ENCODE measurements around the gene RELL1.
"Not testable (repeated sequence)": the region's sequence is repeated elsewhere in the genome, so short reads cannot be mapped to it uniquely, and the experiment has no call there.

Gene RELL1

DNA sequence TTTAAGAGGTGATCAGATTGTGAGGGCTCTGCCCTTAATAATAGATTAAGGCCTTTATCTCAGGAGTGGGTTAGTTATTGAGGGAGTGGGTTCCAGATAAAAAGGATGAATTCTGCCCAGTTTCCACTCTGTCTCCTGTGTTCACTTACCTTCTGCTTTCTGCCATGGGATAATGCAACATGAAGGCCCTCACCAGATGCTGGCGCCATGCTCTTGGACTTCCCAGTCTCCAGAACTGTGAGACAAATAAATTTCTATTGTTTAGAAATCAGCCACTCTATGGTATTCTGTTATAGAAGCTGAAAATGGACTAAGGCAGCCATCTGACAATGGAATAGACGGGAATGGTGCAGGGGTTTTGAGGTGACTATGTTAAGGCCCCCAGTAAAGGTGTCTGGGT lies 6.9 kb upstream of the RELL1 start:
- DNase-seq (ENCODE audit: low read depth), result no peak

DNA sequence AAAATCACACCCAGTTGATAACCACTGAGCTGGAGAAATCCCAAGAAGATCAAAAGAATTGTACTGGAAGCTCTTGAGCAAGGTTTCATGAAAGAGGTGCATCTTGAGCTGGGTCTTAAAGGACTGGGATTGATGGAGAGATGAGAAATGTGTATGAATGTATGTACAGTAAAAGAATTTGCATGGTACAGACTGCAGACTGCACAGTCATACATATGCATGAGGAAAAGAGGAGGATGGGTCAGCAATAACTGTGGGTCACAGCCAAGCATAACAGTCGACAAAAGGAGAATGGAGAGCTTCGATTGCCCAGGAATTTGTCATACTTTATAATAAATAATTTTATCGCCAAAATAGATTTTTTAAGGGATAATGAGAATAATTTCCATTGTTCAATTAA lies 4.8 kb upstream of the RELL1 start:
- no peak for DNase-seq (ENCODE audit: low read depth)

DNA sequence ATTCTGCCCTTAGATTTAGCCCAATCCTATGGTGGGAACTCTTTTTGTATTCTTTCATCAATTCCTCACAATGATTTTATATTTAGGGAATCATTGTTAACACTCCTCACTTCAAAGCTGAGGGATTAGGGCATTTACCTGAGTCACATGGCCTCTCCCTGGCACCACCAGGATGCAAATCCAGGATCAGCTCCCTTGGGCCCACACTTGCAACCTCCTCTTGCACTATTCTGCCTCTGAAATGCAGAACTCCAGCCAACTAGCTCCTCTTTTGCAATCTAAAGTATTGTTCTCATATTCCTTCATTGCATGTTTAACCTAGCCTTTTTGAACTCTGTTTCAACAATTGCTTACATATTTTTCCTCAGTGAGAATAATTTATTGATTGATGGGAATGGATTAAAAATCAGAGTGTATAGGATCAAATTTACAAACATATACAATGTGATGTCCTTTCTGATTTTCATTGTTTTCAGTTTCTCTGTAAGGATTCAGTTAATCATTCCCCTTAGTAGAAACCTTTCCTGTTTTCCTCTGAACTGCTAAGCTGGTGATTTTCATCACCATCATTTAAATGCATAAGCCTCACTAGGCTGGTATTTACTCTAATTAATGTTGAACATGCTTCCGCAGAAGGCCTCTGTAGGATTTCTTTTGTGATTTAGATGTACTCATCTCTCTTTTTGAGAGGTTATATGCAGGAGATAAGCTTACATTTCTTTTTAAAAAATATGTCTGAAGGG lies 3.3 kb upstream of the RELL1 start:
- no peak for DNase-seq (ENCODE audit: low read depth)

DNA sequence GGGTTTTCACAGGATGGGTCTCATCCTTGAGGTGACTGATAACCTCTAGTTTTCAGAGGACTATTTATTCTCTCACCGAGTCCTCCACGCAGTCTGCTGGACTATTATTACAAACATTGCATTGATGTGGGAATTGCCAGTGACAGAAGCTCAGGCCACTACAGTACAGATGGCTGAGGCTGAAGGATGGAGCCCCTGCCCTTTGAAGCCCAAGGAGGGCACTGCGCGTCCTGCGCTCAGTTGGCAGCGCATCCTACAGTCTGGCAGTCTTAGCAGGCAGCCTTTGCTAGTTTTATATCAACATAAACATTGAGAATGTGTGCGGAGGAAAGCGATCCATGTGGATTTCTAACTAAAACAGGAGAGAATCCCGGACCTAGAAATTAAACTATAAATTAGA lies 1.5 kb upstream of the RELL1 start:
- DNase-seq (ENCODE audit: low read depth), result no peak

DNA sequence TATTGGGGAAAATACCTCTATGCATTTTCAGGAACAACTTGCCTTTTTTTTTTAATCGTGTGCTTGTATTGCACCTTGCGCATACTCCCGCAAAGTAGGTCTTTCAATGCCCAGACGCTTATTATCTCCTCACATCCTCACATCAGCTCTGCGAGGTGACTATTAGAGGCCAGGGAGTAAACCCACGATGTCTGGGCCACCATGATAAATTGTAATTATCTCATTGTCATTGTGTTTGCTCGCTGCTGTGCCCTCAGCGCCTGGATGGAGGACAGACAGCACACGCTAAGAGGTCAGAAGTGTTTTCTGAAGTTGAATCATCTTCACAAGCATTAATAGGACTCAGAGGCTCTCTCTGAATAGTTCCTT lies 1.0 kb upstream of the RELL1 start:
- no peak for DNase-seq (ENCODE audit: low read depth)

DNA sequence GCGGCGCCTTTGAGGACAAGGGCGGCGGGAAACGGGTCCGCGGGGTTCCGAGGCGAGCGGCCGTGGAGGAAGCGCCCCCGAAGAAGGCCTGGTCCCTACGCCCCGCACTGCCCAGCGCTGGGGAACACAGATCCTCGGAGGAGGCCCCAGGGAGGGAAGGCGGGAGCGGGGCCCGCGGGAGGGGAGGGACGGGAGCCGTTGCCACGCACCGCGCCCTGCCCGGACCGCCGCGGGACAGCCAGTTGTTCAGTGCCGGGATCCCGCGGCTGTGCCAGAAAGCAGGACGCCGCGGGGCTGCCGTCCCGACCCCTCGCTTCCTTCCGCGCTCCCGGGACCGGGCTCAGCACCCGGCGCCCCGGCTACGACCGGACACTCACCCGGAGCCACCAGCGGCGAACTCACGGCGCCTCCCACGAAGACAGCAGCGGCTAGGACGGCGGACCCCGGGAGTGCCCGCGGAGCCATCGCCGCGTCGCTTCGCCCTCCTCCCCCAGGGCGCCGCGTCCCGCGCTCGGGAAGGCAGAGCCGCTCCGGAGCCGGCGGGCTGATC lies 278 bp downstream of the RELL1 start:
- peak; percentile 40 for DNase-seq (ENCODE audit: low read depth)

DNA sequence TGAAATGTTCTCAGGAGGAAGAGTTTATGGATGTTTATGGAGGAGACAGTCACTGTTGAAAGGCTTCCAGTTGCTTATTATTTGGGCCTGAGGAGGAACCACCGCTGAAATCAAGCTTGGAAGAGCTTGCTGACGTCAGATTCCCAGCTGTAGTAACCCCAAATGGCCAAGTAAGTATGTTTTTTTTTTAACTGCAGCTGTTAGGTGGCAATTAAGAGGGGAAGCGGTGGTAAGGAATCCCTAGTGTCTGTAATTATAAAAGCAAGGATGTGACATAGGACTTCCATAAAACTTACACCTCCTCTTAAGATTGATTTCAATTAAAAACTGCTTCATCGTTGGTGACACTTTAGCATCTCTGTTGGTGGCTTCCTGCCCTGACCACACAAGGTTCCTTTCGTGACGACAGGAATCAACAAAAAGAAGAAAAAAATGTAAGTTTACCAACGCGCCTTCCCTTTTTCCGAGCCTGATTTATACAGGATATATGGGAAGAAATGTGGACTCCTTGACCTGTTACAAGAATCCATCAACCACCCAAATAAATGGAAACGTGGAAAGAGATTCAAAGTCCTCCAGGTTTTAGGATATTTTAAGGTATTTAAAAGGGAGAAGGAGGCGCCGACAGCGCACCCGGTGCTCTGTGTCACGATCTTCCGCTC lies 884 bp downstream of the RELL1 start:
- DNase-seq (ENCODE audit: low read depth), result no peak

DNA sequence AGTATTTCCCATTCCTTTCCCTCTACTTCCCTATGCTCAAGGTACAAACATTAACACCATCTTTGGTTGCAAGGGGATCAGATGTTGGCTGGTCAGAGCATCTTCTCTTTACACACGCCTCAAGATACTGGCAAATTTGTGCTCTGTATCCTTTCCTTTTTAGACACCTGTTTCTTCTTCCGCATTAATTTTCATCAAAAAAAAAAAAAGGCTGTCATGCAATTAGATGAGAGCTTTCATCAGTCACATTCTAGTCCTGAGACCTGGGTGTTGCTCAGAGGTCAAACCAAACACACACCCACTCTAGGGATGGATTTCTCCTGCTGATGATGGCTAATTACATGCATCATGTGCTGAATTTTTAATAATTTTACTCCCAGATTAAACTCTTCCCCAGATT lies 2.0 kb downstream of the RELL1 start:
- no peak for DNase-seq (ENCODE audit: low read depth)

DNA sequence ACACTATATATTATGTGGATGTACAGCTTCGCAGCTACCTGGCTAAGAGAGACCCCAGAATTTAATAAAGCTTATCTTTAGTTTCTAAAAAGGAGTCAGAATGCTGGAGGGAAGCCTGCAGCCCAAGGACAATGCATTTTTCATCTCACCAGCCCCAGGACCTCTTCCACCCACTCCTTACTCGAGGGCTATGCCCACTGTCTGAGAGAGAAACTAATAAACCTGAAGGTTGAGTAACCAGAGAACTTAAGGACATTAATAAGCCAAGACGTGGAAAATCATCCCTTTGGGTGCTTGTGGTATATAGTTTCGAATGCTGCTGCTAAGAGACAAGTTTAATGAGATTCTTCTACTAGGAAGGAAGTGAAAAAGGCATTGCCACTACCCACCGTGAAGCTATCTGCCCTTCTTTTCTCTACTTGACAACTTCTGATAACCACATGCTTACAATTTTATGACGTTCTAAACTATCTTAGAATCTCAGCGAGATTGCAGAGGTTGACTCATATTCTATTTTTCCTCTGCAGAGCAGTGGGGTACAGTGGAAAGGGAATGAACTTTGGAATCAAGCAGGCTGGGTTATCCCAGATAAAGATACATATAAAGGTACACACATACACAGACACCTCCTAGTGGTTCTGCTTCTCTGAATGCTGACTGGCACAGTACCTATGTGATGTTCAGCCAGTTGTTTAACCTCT lies 3.3 kb downstream of the RELL1 start:
- DNase-seq (ENCODE audit: low read depth), result no peak

DNA sequence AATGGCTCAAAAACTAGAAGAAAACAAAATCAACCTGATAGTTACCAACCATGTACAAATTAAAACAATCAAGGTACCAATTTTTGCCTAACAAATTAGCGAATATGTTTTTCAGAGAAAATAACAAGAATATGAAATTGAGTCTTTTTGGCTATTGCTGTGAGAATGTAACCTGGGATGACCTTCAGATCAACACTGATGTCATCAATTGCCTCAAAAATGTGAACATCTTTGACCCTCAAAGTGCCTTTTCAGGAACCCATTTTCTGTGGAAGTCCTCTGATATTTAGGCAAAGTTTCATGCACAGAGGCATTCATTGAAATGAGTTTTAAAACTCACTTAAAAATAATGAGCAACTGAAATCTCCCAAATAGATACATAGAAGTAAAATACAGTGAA lies 6.1 kb downstream of the RELL1 start:
- DNase-seq (ENCODE audit: low read depth), result no peak

DNA sequence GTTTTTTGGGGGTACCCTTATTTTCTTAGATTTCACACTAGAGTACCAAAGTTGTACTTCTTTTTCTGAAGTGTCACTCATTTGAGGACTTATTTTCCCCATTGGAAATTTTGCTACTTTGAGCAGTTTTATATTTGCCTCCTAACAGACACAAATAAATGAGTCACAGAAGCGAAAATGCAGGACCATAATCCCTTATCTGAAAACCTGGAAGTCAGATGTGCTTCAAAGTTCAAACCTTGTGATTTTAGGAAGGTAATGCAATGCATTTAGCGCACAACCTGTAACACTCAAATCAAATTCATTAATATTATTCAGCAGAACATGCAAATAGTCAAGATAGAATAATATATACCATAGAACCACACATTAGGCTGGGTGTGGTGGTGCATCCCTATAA lies 6.9 kb downstream of the RELL1 start:
- no peak for DNase-seq (ENCODE audit: low read depth)

DNA sequence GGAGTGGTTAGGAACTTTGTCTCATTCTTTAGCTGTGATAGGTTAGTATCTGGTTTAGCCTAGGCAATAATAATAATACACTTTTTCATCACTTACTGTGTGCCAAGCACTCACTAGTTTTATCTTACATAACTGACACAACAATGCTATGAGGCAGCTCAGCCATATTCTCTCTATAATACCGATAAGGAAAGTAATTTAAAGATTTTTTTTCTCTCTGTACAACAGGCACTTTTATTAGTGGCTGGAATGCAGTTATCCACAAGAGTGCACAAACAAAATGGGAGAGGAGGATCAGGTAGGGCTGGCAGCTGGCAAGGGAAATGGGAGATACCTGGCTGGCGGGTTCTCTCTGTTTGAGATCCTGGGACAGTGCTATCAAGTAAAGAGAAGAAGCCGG lies 7.6 kb downstream of the RELL1 start:
- DNase-seq (ENCODE audit: low read depth), result no peak

DNA sequence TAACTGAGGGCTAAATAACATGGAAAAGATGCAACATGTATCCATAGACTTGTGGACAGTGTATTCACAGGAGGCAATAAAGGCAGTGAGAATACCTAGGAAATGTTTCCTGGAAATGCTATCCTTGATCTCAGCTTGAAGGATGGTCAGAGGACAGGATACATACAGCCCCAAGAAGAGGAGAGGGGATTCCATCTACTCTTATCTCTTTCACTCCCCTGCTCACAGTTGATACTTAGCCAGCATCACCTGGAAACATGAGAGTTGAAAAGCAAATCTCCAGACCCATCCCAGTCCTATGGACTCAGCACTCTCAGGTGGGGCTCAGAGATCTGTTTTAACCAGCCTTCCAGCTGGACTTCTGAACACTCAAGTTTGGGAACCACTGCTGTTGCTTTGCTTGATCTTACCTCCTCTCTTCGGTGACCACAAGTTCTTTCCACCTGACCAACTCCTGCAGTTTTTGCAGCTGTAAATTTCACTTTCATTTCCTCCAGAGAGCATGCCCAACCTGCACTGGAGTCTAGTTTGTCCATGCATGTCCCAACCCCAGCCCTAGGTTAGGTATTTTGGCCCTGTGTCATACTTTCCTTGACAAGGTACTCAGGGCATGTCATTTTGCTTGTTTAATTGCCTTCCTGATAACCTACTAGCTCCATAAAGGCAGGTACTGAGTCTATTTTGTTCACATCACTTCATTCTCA lies 10.4 kb downstream of the RELL1 start:
- DNase-seq (ENCODE audit: low read depth), result no peak

DNA sequence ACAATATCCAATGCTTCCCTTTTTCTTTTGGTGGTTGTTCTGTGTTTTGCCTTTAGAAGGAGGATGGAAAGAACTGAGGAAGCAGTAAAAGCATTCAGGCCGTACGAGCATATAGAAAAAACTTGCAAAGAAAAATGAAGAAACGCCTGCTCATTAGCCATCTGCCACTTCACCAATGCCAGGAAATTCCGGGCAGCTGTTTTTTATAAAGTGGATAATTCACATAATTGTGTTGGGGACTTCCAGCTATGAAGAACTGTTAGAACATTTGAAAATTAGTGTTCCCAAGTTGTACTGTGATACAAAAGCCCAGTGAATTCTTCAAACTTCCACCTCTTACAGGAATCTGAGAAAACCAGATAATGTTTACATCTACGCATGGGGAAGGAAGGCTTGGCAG lies 11.7 kb downstream of the RELL1 start:
- no peak for DNase-seq (ENCODE audit: low read depth)

DNA sequence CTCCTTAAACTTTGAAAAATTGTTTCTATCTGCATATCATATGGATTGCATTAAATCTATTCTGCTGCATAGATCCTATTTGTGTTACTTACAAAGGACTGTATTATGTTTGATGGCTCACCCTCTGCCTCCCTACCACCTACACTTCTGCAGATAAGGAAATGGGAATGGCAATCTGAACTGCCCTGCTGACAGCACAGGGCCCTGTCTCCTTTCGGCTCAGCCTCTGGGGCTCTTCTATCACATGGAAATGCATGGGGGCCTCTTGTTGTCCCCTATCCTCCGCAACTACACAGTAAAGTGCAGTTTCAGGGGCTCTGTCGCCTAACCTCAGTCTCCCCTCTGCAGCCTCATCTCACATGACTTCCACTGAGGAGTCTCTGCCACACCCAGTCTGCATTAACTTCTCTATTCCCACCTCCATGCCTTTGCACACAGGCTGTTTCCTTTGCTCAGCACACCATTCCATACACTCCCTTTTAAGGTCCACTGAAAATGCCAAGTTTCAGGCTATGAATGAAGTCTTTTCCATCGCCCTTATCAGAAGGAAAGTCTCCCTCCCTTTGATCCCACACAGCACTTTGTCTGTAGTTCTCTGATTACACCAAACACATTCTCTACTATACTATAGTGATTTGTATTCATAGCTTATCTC lies 12.5 kb downstream of the RELL1 start:
- DNase-seq (ENCODE audit: low read depth), result no peak

DNA sequence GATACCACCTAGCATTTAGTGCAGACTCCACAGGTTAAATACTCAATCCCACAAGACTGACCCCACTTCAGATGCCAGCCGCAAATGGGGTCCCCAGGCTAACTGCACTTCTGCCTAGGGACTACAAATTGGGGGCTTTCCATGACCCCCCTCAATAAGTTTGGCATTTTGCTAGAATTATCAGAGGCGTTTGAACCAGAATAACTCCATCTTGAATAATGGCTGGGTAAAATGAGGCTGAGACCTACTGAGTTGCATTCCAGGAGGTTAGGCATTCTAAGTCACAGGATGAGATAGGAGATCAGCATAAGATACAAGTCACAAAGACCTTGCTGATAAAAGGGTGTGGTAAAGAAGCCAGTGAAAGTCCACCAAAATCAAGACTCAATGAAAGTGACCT lies 15.1 kb downstream of the RELL1 start:
- no peak for DNase-seq (ENCODE audit: low read depth)

DNA sequence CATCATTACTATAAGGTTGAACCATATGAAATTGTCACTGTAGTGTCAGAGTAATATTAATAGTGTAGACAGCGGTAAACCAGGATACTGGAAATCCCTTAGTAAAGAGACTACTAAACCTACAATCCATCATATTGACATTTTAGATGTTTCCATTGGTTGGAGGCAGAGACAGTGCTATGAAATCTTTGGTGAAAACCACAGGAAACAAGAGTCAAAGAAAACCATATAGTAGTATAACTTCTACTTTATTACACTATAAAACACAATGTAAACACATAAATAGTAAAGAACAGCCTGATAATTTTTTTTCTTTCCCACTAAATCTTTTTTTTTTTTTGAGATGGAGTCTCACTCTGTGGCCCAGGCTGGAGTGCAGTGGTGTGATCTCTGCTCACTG lies 15.9 kb downstream of the RELL1 start:
- DNase-seq (ENCODE audit: low read depth), result no peak

DNA sequence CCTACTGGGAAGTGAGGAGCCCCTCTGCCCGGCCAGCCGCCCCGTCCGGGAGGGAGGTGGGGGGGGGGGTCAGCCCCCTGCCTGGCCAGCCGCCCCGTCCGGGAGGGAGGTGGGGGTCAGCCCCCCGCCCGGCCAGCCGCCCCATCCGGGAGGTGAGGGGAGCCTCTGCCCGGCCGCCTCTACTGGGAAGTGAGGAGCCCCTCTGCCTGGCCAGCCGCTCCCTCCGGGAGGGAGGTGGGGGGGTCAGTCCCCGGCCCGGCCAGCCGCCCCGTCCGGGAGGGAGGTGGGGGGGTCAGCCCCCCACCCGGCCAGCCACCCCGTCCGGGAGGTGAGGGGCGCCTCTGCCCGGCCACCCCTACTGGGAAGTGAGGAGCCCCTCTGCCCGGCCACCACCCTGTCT lies 17.1 kb downstream of the RELL1 start:
- DNase-seq (ENCODE audit: low read depth), result not testable (repeated sequence)

DNA sequence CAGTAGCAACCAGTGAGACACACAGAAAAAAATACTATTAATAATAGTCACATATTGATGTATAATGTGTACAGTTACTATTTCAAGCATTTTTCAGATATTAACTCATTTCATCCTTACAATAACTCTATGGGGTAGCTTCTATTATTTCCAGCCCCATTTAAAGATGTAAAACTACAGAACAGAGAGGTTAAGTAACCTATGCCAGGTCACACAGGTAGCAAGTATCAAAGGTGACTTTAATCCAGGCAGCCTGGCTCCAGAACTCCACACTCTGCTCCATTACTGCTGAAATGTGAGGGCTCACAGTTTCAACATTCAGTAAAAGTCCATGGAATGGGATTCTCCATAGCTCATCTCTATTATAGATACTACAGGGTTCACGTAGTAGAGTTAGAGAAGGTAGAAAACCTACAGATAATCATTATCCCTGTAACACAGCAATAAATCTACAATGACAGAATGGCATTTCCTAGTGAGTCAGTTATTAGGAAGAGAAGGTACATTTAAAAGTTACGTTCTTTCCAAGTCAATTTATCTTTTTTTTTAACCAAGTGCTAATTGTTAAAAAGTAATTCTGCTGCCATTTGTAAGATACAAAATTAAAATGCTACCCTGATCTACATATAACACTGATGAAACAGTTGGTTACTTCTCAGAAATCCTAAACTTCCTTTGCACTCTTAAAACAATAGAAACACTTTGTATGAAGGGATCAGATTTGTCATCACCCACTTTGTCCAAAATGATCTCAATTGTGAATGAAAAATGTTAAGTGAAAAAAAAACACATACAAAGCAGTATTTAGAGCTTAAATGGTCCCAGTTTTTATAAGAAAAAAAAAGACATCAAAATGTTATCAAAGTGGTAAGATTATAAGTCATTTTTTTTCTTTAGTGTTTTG lies 18.7 kb downstream of the RELL1 start:
- DNase-seq (ENCODE audit: low read depth), result no peak

DNA sequence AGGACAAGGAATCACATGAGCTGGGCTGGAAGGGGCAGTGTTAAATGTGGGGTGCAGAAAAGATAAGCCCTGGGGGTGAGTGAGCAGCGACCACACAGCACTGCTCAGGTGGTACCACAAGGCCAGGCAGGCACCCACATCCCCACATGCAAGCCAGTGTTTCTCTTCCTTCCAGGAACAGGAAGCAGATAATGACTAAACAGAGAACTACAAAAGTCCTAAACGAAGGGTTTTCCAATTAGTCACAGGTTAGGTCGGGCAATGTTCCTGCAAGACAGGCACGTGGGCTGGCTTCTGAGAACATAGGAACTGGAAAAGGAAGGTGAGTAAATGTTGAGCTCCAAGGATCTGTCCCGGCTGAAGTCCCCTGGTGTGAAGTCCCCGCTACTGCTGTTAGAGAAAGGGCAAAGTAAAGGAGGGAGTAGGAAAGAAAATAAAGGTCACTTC lies 19.5 kb downstream of the RELL1 start:
- DNase-seq (ENCODE audit: low read depth), result no peak

All from activated T-cell treated with anti-CD3 and anti-CD28 coated beads for 48 hours (primary cell).